Fibroblast of skin of abdomen (primary cell): ENCODE results near the gene TNRC6A. TPM values are rescaled to one million over a fixed set of nuclear protein-coding genes. Genes with fewer than 3 reads are reported as not detected.
"Not testable (repeated sequence)": the region's sequence is repeated elsewhere in the genome, so short reads cannot be mapped to it uniquely, and the experiment has no call there.

Source experiments
- DNase-seq: peaks from one replicate; pipeline ENCODE4 v3.0.0-alpha.2; 2013
- polyA plus RNA-seq, 2 experiments: library from polyadenylated mRNA; unstranded; fragments of 120-200 nt; gene quantifications; one replicate each; pipeline ENCODE4 v1.2.1, GENCODE V29; 2013; ENCODE audit not compliant: insufficient read length in 2 of 2

The TNRC6A gene
- polyA plus RNA-seq (2013, experiment 1 of 2; ENCODE audit: insufficient read length), result 34.3 TPM
- 32.0 TPM for polyA plus RNA-seq (2013, experiment 2 of 2; ENCODE audit: insufficient read length)

DNA sequence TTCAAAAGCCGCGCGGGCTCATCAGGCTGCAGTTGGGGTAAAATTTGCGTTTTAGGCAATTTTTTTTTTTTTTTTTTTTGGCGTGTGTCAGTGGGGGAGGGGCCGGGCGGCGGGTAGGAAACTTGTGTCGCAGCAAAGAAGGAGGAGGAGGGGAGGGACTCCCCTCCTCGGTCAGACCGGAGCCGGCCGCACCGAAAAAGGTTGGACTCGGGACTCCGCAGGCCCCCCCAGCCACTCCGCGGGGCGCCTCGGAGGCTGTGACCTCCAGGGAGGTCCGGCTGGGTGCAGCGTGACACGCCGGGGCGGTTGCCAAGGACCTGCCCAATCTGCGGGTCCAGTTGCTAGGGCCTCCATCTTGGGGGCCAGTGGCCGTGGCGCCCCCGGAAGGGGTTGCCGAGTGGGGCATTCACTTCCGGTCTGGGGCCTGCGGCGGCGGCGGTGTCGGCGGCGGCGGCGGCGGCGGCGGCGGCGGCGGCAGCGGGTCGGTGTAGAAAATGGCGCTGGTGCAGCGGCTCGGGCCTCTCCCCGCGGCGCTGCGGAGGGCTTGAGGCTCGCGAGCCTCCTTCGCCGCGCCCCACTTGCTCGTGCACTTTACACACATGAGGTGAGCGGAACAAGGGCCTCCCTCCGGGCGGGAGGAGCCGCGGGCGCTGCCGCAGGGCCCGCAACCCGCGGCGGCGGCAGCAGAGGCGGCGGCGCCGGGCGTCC is at the start of gene TNRC6A:
Gene TNRC6A (plus strand): TSS at position 409 of the 708 bp plus-strand sequence. CDS start 191 bp downstream, at position 600.
- DNase-seq, result peak; percentile 91

DNA sequence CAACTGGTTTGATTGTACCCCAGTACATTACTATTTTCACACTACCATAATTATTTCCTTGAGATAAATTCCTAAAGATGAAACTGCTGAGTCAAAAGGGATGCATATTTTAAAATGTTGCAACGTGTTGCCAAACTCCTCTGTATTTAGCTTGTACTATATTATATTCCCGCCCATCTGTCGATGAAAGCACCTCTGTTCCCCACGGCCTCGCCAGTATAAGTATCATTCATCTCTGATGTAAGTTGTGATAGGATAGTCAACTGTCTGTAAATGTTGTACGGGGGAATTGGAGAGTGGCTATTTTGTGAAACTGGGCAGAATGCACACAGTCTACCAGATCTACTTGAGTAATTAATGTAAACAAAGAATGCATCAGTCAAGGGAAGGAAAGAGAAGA is 47.7 kb upstream of the TNRC6A start:
- peak; percentile 74 for DNase-seq

DNA sequence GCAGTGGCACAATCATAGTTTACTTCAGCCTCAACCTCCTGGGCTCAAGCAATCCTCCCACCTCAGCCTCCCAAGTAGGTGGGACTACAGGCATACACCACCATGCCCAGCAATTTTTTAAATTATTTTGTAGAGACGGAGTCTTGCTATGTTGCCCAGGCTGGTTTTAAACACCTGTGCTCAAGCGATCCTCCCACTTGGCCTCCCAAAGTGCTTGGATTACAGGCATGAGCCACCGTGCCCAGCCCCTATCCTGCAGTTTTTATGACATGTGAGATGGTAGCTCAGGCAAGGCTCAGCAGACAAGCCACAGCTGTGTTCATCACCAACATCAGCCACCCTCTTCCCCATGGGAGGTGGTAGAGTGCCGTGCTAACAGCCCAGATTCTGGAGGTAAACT is 46.2 kb upstream of the TNRC6A start:
- no peak for DNase-seq

DNA sequence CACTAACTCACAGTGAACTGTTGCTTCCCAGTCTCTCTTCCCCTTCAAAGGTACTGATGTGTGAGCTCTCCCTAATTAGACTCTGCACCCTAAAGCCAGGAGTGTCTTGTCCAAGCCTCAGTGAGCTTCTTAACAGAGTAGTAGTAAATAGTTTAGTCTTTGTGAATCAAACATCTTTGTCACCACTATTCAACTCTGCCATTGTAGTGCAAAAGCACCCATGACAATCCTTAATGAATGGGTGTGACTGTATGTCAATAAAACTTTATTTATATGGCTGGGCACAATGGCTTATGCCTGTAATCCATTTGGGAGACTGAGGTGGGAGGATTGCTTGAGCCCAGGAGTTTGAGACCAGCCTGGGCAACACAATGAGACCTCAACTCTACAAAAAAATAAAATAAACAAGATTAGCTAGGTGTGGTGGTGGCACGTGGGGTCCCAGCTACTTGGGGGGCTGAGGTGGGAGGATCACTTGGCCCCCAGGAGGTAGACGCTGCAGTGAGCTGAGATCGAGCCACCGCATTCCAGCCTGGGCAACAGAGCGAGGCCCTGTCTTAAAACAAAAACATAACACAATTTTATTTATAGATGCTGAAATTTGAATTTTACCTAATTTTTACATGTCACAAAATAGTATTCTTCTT is 45.5 kb upstream of the TNRC6A start:
- no peak for DNase-seq

DNA sequence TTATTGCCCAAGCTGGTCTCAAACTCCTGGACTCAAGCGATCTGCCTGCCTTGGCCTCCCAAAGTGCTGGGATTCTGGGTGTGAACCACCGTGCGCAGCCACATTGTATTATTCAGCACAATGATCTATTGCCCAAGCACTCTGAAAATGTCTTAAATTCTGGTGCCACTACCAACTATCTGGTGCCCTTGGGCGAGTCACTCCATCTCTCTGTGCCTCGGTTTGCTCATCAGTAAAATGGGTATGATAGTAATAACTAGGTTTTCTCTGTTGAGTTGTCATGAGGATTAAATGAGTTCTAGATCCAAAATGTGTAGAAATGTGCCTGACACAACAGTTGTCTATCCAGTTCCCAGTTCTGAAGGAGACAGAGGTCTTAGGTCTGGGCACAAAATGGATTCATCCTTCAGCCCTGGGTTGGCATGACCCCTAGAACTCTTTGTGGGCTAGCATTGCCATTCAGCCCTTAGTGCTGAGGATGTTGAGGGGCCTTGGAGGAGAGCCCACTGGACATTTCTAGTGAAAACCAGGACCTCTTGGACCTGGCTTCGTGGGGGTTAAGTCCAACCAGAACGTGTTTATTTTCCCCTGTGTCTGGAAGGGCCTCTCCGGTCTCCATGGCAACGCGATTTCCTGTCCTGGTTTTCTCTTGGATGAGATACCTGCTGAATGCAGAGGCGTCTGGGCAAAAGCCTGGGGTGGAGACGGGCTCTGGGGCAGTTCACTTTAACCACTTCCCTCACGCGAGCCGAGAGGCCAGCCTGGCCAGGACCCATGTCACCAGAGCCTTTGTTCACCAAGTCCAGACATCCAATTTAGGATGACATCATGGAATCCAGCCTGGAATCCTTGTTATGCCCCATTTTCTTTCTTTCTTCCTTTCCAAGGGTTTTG is 43.7 kb upstream of the TNRC6A start:
- peak; percentile 76 for DNase-seq

DNA sequence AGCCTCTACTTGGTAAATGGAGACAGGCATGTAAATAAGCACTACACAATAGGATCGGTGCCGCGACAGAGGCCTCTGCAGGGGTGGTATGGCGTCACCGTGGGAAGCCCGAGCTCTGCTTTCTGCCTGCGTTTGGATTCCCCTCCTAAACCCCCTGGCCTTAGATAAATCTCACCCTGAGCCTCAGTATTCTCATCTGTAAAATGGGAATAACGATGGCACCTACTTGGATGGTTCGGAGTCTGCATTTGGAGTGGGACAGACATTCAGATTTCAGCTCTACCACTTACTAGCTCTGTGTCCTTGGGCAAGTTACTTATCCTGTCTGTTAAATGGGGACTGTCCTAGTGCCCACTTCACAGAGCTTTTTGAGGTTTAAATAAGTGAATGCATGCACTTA is 42.8 kb upstream of the TNRC6A start:
- DNase-seq, result no peak

DNA sequence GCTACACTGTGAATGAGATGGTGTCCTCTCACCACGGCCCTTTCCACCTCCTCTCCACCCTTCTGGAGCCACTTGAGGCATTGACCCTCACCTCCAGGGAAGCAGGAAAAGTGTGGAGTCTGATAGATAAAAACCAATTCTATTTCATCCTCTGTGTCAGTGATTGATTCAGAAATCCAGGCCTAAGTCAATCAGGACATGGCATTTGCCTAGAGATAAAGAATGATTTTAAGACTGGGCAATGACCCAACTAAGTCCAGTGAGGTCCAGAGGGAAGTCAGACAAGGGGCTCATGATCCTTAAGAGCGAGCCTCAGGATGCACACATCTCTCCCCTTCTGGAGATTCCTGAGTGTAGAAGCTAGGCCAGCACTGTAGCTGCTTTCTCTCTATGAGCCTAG is 41.1 kb upstream of the TNRC6A start:
- DNase-seq, result no peak

DNA sequence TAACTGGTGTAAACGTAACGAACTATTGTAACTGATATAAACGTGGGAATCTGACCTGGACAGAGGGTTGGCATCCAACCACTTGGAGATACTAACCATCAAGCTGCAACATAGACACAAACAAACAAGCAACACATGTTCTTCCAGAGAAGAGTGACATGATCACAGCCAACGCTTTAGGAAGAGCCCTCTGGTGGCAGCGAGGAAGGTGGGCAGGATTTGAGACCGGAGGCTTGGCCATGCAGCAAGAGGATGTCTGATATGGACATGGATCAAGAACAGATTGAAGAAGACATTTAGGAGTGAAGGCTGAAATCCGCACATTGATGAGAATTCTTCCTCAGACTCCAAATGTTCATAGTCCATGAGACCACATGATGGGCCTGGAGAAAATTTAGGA is 40.3 kb upstream of the TNRC6A start:
- DNase-seq, result peak; percentile 57

DNA sequence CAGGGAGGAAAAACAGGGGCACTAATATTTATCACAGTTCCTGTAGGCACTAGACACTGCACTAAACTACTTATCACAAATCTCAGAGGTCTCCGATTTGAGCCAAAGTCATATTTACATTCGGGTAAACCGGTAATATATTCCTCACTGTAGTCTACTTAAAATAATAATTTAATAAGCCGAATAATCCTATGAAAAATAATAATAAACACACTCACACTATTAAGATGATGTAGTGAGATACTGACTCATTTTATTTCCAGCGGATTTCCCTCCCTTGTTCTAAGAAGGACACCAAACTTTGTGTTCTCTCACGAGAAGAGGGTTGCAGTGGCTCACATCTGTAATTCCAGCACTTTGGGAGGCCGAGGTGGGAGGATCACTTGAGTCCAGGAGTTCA is 36.6 kb upstream of the TNRC6A start:
- DNase-seq, result no peak

DNA sequence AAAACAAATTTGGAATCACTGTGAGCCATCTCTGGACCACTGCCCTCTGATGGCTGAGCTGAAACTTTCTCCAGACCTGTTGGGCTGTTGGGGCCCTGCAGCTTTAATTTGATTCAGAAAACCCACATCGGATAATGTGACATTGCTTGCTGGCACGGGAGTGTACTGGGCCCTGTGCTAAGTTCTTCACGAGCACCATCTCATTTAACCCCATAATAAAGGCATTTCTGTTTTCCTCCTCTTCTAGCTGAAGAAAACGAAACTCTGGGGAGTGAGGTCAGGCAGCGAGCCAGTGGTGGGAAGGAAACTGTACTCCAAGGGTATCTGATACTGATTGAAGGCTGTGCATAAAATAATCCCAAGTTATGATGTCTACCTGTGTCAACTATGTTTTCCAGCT is 34.5 kb upstream of the TNRC6A start:
- DNase-seq, result no peak

DNA sequence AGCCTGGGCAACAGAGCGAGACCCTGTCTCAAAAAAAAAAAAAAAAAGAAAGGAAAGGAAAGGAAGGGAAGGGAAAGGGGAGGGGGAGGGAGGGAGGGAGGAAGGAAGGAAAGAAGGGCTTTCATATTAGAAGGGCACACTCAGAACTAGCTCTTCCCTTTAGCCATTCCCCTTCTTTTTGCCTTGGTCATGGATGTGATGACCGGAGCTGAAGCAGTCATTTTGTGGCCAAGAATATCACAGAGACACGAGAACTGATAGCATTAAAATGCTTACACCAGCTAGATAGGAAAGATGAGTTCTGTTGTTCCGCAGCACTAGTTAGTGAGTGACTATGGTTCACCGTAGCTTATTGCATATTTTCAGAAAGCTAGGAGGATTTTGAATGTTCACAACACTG is 32.8 kb upstream of the TNRC6A start:
- no peak for DNase-seq

DNA sequence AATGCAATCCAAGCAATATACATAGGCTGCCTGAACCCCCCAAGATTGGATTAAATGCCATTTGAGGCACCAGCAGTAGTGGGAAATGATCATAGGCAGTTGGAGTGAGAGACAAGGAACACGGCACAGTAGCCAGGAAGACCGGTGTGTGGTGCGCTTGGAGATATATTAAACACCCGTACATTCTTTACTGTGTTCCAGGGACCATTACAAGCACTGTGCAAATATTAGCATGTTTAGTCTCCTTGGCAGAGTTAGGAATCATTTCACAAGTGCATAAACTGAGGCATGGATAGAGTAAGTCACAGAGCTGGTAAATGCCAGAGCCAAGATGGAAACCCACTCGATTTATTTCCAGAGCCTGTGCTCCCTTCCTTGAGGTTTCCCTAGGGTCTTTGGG is 31.1 kb upstream of the TNRC6A start:
- DNase-seq, result no peak

DNA sequence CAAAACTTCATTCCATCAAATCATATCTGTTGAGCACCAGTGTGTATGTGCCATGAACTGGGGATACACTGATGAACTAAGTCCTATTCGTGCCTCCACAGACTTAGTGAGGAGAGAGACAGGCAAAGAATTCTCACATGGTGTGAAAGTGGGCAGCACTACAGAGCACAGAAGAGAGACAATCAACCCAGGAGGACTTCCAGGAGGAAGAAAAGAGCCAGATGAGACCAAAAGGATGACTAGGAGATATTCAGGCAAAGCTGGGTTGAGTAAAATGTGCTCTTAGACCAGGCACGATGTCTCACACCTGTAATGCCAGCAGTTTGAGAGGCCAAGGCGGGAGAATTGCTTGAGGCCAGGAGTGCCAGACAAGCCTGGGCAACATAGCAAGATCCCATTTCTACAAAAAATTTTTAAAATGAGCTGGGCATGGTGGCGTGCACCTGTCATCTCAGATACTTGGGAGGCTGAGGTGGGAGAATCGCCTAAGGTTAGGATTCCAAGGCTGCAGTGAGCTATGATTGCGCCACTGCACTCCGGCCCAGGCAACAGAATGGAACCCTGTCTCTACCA is 30.2 kb upstream of the TNRC6A start:
- no peak for DNase-seq

DNA sequence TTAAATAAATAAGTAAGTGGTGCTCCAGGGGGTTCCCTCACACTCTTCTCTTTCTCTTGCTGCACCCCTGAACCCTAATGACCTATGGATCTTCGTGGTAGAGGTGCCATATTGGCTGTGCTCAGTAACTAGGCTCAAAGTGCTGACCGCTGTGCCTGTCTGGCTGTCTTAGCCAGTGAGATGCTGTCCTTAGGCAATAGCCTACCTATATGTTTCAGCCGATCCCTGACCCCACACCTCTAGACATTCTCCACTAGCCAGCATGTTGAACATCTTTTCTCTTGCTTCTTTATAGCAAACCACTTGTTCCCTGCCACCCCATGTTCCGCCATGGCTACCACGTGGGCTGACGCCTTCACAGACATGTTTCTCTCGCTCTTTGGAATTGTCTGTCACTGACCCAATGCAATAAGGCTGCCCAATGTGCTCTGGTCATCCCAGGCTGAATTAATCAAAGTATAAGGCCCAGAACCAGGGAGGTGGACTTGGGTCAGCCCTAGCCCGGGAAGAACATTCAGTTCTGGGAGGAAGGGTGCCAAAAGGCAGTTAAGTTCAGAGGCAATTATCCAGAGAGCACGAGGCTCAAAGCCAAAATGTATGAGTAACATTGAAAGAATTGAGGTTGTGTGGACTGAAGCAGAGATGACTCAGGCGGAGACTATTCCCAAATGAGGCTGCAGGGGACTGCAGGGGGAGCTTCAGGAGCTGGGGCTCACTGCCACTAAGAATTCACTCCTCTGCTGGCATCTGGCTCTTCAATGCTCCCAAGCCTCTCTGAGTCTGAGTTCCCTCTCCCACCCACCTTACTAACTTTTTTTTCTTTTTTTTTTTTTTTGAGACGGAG is 28.7 kb upstream of the TNRC6A start:
- DNase-seq, result peak; percentile 99

DNA sequence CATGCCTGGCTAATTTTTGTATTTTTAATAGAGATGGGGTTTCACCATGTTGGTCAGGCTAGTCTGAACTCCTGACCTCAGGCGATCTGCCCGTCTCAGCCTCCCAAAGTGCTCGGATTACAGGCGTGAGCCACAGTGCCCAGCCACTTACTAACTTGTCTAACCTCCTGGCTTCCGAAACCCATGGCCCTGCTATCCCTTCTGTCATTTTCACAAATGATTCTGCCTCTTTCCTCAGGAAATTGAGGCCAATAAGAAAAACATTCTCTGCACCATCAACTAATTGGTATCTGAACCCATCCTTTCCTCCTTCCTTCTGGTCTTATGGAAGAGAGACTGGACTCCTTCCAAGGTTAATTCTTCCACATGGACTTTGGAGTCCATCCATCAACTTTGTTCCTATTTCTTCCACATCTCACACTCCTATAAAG is 27.9 kb upstream of the TNRC6A start:
- peak; percentile 72 for DNase-seq

DNA sequence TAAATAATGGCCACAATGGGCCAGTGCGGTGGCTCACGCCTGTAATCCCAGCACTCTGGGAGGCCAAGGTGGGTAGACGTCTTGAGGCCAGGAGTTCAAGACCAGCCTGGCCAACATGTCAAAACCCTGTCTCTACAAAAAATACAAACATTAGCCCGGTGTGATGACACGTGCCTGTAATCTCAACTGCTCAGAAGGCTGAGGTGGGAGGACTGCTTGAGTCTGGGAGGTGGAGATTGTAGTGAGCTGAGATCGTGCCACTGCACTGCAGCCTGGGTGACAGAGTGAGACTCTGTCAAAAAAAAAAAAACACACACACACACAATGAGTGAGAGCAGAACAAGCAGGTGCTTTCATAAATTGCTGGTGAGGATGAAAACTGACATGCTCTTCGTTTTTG is 21.7 kb upstream of the TNRC6A start:
- not testable (repeated sequence) for DNase-seq

DNA sequence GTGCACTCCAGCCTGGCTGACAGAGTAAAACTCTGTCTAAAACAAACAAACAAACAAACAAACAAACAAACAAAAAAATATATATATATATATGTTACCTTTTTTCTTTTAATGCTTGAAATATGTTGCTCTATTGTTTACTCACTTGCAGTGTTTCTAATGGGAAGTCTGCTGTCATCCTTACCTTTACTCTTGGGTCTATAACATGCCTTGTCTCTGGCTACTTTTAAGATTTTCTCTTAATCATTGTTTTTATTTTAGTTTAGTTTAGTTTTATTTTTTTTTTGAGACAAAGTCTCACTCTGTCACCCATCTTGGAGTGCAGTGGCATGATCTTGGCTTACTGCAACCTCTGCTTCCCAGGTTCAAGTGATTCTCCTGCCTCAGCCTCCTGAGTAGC is 16.1 kb upstream of the TNRC6A start:
- DNase-seq, result no peak

DNA sequence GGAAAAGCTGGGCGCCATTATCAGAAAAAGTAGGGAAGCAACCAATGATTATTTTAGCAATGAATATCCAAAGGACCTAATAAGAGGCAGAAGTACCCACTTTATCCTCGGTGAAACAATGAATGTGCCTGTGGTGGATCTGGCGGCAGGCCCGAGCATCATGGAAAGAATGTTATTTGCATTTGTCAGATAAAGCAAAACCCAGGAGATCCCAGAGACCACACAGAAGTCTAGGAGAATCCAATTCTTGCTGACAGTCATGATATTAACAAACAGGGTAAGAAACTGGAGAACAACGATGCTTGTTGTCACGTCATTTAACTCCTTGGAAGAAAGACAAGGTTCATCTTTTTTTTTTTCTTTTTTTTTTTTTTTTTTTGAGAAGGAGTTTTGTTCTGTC is 12.0 kb upstream of the TNRC6A start:
- DNase-seq, result peak; percentile 77

DNA sequence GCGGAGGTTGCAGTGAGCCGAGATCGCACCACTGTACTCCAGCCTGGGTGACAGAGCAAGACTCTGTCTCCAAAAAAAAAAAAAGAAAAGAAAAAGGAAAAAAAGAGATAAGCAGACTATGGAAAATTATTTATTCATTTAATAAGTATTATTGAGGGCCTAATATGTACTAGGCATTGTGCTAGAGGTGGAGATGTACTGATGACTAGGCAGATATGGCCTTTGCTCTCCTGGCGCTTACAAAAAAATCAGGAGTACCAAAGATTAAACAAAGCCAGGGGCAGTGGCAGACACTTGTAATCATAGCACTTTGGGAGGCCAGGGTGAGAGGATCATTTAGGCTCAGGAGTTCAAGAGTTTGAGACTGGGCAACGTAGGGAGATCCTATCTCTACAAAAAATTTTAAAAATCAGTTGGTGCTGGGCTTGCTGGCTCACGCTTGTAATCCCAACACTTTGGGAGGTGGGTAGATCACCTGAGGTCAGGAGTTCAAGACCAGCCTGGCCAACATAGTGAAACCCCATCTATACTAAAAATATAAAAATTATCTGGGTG is 10.4 kb upstream of the TNRC6A start:
- DNase-seq, result no peak

DNA sequence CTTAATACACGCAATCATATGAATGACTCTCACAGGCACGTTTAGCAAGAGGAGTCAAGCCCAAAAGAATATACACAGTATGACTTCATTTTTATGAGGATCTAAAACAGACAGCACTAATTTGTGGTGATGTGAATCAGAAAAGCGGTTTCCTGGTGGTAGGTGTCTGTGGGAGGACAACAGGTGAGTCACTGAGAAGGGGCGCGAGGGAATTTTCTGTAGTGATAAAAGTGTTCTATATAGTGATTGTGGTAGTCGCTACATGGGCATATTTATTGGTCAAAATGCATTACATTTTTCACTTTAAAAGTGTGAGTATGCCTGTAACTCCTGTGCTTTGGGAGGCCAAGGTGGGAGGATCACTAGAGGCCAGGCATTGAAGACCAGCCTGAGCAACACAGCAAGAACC is 7.6 kb upstream of the TNRC6A start:
- DNase-seq, result no peak

DNA sequence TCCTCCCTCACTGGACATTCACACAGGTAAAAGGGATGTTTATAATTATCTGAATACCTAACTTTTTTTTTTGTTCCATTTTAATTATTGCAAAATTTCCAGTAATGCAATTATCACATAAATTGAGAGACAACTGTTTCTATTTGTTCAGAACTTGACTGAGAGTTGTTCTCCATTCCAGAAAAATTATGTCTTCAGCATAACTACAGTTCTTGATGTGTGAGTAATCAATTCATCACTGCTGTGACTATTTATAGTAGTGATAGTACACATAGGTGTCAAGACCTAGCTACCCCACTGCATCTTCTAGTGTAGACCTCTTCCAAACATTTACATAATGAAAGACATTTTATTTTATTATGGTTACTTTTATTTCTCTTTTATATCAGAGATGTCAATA is 5.8 kb upstream of the TNRC6A start:
- peak; percentile 42 for DNase-seq

DNA sequence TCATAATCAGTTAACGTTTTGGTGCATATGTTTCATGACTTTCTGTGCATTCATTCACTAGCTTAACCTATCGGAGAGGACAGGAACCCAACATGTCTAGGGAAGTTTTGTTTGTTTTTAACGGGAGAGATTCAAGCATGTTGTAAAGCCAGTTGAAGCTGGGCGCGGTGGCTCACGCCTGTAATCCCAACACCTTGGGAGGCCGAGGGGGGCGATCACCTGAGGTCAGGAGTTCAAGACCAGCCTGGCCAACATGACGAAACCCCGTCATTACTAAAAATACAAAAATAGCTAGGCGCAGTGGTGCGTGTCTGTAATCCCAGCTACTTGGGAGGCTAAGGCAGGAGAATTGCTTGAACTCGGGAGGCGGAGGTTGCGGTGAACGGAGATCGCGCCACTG is 1.4 kb upstream of the TNRC6A start:
- no peak for DNase-seq
